Measurements from ENCODE around the gene VSX2. TPM values are rescaled to one million over a fixed set of nuclear protein-coding genes. Genes with fewer than 3 reads are reported as not detected.

The VSX2 gene
- total RNA-seq, 1 donor from 2014 or later = not detected

Small RNA genes within 50 kb of the gene (small RNA-seq; reads per million reads assigned to genes)
- gene AC006349.1 (ENCODE audit: low replicate concordance) = not detected

Other genes starting within 250 kb of the VSX2 start
- 4.7 TPM for gene ENTPD5, start 220.2 kb upstream of the VSX2 start, total RNA-seq
- gene BBOF1, start 220.1 kb upstream of the VSX2 start, total RNA-seq = 6.6 TPM
- gene ALDH6A1, start 155.0 kb upstream of the VSX2 start, total RNA-seq = 22.4 TPM
- gene LIN52, start 154.5 kb upstream of the VSX2 start, total RNA-seq = 14.0 TPM
- gene ABCD4, start 63.5 kb downstream of the VSX2 start, total RNA-seq = 24.8 TPM
- not detected for gene VRTN, start 109.0 kb downstream of the VSX2 start, total RNA-seq
- gene SYNDIG1L, start 186.8 kb downstream of the VSX2 start, total RNA-seq = 0.98 TPM

All from temporal lobe (tissue), 2 donors.